ENCODE results near the gene PMEPA1. TPM values are rescaled to one million over a fixed set of nuclear protein-coding genes. Genes with fewer than 3 reads are reported as not detected.
A peak's percentile ranks its signal among the peaks of the same experiment; 100 is the strongest.

PMEPA1 gene
- total RNA-seq, 1 donor from 2014 or later, result 49.4 TPM

DNA sequence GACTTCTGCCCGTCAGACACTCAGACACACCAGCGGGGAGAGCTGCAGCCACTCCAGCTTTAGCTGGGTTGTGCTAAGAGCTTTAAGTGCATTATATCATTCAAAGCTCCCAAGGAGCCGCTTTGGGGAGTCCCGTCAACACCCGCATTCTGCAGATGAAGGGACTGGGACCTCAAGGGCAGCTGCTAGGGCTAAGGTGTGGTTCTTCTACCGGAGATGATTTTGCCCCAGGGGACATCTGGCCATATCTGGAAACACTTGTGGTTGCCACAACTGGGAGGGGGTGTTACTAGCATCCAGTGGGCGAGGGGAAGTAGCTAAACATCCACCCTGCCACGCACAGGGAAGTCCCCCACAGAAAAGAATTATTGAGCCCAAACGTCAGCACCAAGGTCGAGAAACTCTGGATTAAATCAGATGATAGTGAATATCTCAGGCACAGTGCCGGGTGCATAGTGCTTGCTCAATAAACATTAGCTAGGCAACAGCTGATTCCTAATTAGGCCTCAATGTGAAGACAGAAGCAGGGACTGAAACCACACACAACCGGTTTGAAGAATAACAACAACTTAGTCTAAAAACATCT, 29.6 kb downstream of the PMEPA1 start:
- Histone ChIP-seq H3K27me3 (ENCODE audit: insufficient read depth, low read length) (no peaks in the 10 kb centered on the region), H3K4me3 (ENCODE audit: insufficient read depth, low read depth, low read length) (no peak overlapping the region), H3K36me3 (ENCODE audit: insufficient read depth, low read length) (peaks cover 3% of the 10 kb centered on the region), H3K4me1 (ENCODE audit: insufficient read depth, low read length) (peaks cover 45% of the 10 kb centered on the region), H3K79me2 (ENCODE audit: insufficient read depth, low read length) (peaks cover 100% of the 10 kb centered on the region), H4K20me1 (ENCODE audit: insufficient read depth, low read length) (peaks cover 99% of the 10 kb centered on the region), H3K4me2 (ENCODE audit: low read length) (no peak overlapping the region), H3K27ac (ENCODE audit: low read depth, low read length) (no peak overlapping the region), H2AFZ (ENCODE audit: low read depth, low read length) (no peak overlapping the region), H3K9me3 (ENCODE audit: insufficient read depth, low read depth, low read length) (no peaks in the 10 kb centered on the region), H3K9ac (ENCODE audit: low read length) (no peak overlapping the region)
- no peaks in the 10 kb centered on the region for H3K27me3 Mint-ChIP-seq (ENCODE audit: low read depth, unreplicated experiment)
- H3K4me1 Mint-ChIP-seq (ENCODE audit: low read depth, unreplicated experiment), result peaks cover 50% of the 10 kb centered on the region
- DNase-seq (ENCODE audit: low read depth) (no peak), FAIRE-seq (no peak)
- peak overlapping the region; percentile 64 for H3K27ac Mint-ChIP-seq (ENCODE audit: unreplicated experiment)
- TF ChIP-seq EZH2 (IDR thresholded peaks at IDR 0.05; ENCODE audit: insufficient read depth, low read length) (no peak), CTCF (IDR thresholded peaks at IDR 0.05; ENCODE audit: insufficient read depth, low read depth, low read length) (no peak)
- H3K9me3 Mint-ChIP-seq (ENCODE audit: unreplicated experiment), result peaks cover 3% of the 10 kb centered on the region
- H3K4me3 Mint-ChIP-seq (ENCODE audit: unreplicated experiment), result no peak overlapping the region
- H3K36me3 Mint-ChIP-seq (ENCODE audit: low read depth, unreplicated experiment), result peaks cover 11% of the 10 kb centered on the region

DNA sequence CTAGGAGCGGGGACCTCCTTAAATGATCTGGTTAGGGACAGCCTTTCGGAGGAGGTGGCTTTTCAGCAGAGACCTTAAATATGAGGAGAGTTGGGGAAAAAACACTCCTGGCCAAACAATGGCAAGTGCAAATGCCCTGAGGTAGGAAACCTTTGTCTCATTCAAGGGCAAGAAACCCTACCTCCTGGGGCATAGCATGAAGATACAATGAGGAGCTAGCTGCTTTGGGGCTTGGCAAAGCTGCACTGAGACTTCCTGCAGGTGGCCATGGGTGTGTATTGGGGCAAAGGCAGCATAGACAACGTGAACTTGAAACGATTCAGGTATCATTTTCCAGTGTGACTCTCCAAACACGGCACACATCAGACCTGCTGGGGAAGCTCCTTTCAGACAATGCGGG, 30.7 kb downstream of the PMEPA1 start:
- H4K20me1 ChIP-seq (ENCODE audit: insufficient read depth, low read length), result peaks cover 99% of the 10 kb centered on the region
- H2AFZ ChIP-seq (ENCODE audit: low read depth, low read length), result no peak overlapping the region
- no peaks in the 10 kb centered on the region for H3K27me3 ChIP-seq (ENCODE audit: insufficient read depth, low read length)
- H3K4me3 Mint-ChIP-seq (ENCODE audit: unreplicated experiment), result no peak overlapping the region
- peaks cover 100% of the 10 kb centered on the region for H3K79me2 ChIP-seq (ENCODE audit: insufficient read depth, low read length)
- peaks cover 35% of the 10 kb centered on the region for H3K4me1 ChIP-seq (ENCODE audit: insufficient read depth, low read length)
- H3K9me3 Mint-ChIP-seq (ENCODE audit: unreplicated experiment), result peaks cover 3% of the 10 kb centered on the region
- H3K4me1 Mint-ChIP-seq (ENCODE audit: low read depth, unreplicated experiment), result peaks cover 42% of the 10 kb centered on the region
- TF ChIP-seq CTCF (IDR thresholded peaks at IDR 0.05; ENCODE audit: insufficient read depth, low read depth, low read length) (no peak), EZH2 (IDR thresholded peaks at IDR 0.05; ENCODE audit: insufficient read depth, low read length) (no peak)
- FAIRE-seq (no peak), DNase-seq (ENCODE audit: low read depth) (no peak)
- no peak overlapping the region for H3K4me2 ChIP-seq (ENCODE audit: low read length)
- peaks cover 13% of the 10 kb centered on the region for H3K36me3 Mint-ChIP-seq (ENCODE audit: low read depth, unreplicated experiment)
- H3K27me3 Mint-ChIP-seq (ENCODE audit: low read depth, unreplicated experiment), result no peaks in the 10 kb centered on the region
- H3K4me3 ChIP-seq (ENCODE audit: insufficient read depth, low read depth, low read length), result no peak overlapping the region
- no peak overlapping the region for H3K27ac Mint-ChIP-seq (ENCODE audit: unreplicated experiment)
- H3K36me3 ChIP-seq (ENCODE audit: insufficient read depth, low read length), result peaks cover 3% of the 10 kb centered on the region
- H3K9me3 ChIP-seq (ENCODE audit: insufficient read depth, low read depth, low read length), result no peaks in the 10 kb centered on the region
- no peak overlapping the region for H3K9ac ChIP-seq (ENCODE audit: low read length)
- no peak overlapping the region for H3K27ac ChIP-seq (ENCODE audit: low read depth, low read length)

DNA sequence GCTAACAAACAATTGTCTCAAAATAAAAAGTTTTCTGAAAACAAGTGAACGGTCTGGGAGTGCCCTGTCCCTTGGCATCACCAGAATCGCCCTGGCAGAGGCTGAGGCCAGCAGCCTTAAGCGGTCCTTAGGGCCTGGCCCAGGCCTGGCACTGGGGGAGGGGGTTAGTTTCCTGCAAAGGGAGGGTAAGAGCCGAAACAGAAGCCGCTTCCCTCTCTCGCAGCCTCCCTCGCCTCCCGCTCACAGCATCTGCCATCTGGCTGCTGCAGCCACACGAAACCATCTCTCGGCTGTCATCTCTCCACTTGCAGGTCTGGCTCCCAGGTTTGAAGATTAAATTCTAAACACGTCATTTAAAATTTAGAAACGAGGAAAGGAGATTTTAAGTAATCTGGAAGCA, 31.5 kb downstream of the PMEPA1 start:
- H3K4me3 ChIP-seq (ENCODE audit: insufficient read depth, low read depth, low read length), result no peak overlapping the region
- H3K9me3 ChIP-seq (ENCODE audit: insufficient read depth, low read depth, low read length), result no peaks in the 10 kb centered on the region
- H3K9ac ChIP-seq (ENCODE audit: low read length), result no peak overlapping the region
- TF ChIP-seq EZH2 (IDR thresholded peaks at IDR 0.05; ENCODE audit: insufficient read depth, low read length), result no peak
- TF ChIP-seq CTCF (IDR thresholded peaks at IDR 0.05; ENCODE audit: insufficient read depth, low read depth, low read length), result no peak
- H4K20me1 ChIP-seq (ENCODE audit: insufficient read depth, low read length), result peaks cover 100% of the 10 kb centered on the region
- no peak for DNase-seq (ENCODE audit: low read depth)
- peaks cover 34% of the 10 kb centered on the region for H3K4me1 ChIP-seq (ENCODE audit: insufficient read depth, low read length)
- peaks cover 16% of the 10 kb centered on the region for H3K36me3 Mint-ChIP-seq (ENCODE audit: low read depth, unreplicated experiment)
- no peak overlapping the region for H3K4me2 ChIP-seq (ENCODE audit: low read length)
- no peak overlapping the region for H2AFZ ChIP-seq (ENCODE audit: low read depth, low read length)
- H3K9me3 Mint-ChIP-seq (ENCODE audit: unreplicated experiment), result peaks cover 3% of the 10 kb centered on the region
- no peak overlapping the region for H3K4me3 Mint-ChIP-seq (ENCODE audit: unreplicated experiment)
- peaks cover 38% of the 10 kb centered on the region for H3K4me1 Mint-ChIP-seq (ENCODE audit: low read depth, unreplicated experiment)
- no peak overlapping the region for H3K27ac Mint-ChIP-seq (ENCODE audit: unreplicated experiment)
- no peaks in the 10 kb centered on the region for H3K27me3 Mint-ChIP-seq (ENCODE audit: low read depth, unreplicated experiment)
- FAIRE-seq, result no peak
- no peaks in the 10 kb centered on the region for H3K27me3 ChIP-seq (ENCODE audit: insufficient read depth, low read length)
- peaks cover 3% of the 10 kb centered on the region for H3K36me3 ChIP-seq (ENCODE audit: insufficient read depth, low read length)
- H3K79me2 ChIP-seq (ENCODE audit: insufficient read depth, low read length), result peaks cover 100% of the 10 kb centered on the region
- no peak overlapping the region for H3K27ac ChIP-seq (ENCODE audit: low read depth, low read length)
